ENCODE data around the gene RNF31. TPM values are rescaled to one million over a fixed set of nuclear protein-coding genes. Genes with fewer than 3 reads are reported as not detected.

The RNF31 gene
- total and polyA plus RNA-seq, 2 of the 13 experiments (the other 11 are each of a cell fraction or from before 2014, with no cell fraction given), result 48.2 to 86.8 TPM

DNA sequence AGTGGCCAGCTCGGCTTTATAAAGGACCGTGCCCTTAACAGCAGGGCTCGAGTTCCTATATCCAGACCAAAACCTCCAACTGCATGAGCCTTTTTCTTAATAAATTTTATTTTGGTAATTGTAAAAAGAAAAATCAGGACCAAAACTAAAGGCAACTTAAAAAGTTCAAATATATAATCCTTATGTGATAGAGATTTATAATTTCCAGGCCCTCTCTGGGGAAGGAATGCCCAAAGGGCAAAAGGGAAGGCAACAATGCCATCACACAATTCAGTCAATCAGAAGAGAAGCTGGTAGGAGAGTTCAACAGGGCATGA lies 41.7 kb downstream of the RNF31 start:
- Histone ChIP-seq H3K27me3 (ENCODE audit: control insufficient read depth in 1 of 2, insufficient read depth in 2 of 2, low read length in 2 of 2) (no peaks in the 10 kb centered on the region), H4K20me1 (ENCODE audit: insufficient read depth, low read length) (no peaks in the 10 kb centered on the region), H3K79me2 (ENCODE audit: insufficient read depth, low read length) (peaks cover 26% of the 10 kb centered on the region), H3K4me3 (replicated peaks in 1 of 3; ENCODE audit: insufficient read depth in 1 of 3, low read depth in 2 of 3, low read length in 3 of 3) (peak overlapping the region in 2 of 3 experiments; percentile 28 to 92; a peak in 4 of 6 replicates), H3K4me2 (ENCODE audit: low read depth, low read length) (peak overlapping the region; percentile 96), H3K4me1 (ENCODE audit: insufficient read depth, low read length) (peaks cover 45% of the 10 kb centered on the region), H3K36me3 (replicated peaks in 1 of 2; ENCODE audit: control insufficient read depth in 1 of 2, insufficient read depth in 2 of 2, low read length in 2 of 2) (peaks cover 55 to 65% of the 10 kb centered on the region in 2 experiments), H3K9ac (ENCODE audit: insufficient read depth, low read depth, low read length) (peak overlapping the region; percentile 84), H3K27ac (ENCODE audit: extremely low read length, insufficient read depth, low read length) (peak overlapping the region; percentile 37), H2AFZ (ENCODE audit: low read length) (no peak overlapping the region), H3K9me3 (ENCODE audit: low read length) (no peaks in the 10 kb centered on the region)
- DNase-seq (ENCODE audit: low spot score) (no peak), ATAC-seq (no peak), FAIRE-seq (no peak)
- in situ Hi-C loops (cut with HindIII; ENCODE audit: extremely low pct_ligation_motif_present, low pct_unique_long_range_greater_than_20kb) (no loop called here), intact Hi-C loops (cut with micrococcal nuclease; ENCODE audit: unreplicated experiment) (loop anchor here (2.0 kb wide), 3 partner anchors 44 to 74 kb away; partner anchors contain the start of genes DCAF11, GMPR2, NEDD8 and NRL)
- POLR2A ChIA-PET, result interaction anchor here (0.6 to 6.4 kb wide), 39 partner anchors 10 to 1094 kb away, joined by 3 to 65 read pairs (median 6); partner anchors contain the start of genes ACIN1, C14orf119, CARMIL3 and CHMP4A
- CTCF ChIA-PET (ENCODE audit: low intra/inter-chr PET ratio, low total read pairs), result no interaction called here
- no TSS peak for BruUV-seq (replicated peaks)
- 2% methylated on average over 3 of the region's 3 CpGs for WGBS (ENCODE audit: low lambda C conversion rate)
- TF ChIP-seq ZSCAN9 (CRISPR knock-in tag; IDR thresholded peaks at IDR 0.05; ENCODE audit: borderline replicate concordance), result no peak
- TF ChIP-seq, protein P1, sequence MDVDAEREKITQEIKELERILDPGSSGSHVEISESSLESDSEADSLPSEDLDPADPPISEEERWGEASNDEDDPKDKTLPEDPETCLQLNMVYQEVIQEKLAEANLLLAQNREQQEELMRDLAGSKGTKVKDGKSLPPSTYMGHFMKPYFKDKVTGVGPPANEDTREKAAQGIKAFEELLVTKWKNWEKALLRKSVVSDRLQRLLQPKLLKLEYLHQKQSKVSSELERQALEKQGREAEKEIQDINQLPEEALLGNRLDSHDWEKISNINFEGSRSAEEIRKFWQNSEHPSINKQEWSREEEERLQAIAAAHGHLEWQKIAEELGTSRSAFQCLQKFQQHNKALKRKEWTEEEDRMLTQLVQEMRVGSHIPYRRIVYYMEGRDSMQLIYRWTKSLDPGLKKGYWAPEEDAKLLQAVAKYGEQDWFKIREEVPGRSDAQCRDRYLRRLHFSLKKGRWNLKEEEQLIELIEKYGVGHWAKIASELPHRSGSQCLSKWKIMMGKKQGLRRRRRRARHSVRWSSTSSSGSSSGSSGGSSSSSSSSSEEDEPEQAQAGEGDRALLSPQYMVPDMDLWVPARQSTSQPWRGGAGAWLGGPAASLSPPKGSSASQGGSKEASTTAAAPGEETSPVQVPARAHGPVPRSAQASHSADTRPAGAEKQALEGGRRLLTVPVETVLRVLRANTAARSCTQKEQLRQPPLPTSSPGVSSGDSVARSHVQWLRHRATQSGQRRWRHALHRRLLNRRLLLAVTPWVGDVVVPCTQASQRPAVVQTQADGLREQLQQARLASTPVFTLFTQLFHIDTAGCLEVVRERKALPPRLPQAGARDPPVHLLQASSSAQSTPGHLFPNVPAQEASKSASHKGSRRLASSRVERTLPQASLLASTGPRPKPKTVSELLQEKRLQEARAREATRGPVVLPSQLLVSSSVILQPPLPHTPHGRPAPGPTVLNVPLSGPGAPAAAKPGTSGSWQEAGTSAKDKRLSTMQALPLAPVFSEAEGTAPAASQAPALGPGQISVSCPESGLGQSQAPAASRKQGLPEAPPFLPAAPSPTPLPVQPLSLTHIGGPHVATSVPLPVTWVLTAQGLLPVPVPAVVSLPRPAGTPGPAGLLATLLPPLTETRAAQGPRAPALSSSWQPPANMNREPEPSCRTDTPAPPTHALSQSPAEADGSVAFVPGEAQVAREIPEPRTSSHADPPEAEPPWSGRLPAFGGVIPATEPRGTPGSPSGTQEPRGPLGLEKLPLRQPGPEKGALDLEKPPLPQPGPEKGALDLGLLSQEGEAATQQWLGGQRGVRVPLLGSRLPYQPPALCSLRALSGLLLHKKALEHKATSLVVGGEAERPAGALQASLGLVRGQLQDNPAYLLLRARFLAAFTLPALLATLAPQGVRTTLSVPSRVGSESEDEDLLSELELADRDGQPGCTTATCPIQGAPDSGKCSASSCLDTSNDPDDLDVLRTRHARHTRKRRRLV (CRISPR knock-in tag; IDR thresholded peaks at IDR 0.05), result peak; percentile 14
- peak; percentile 3; the same call in 1 of the 2 replicates for TF ChIP-seq FLYWCH1 (CRISPR knock-in tag; IDR thresholded peaks at IDR 0.05)
- peak; percentile 85 for TF ChIP-seq KDM5A (IDR thresholded peaks at IDR 0.05; ENCODE audit: borderline replicate concordance, low read length)
- TF ChIP-seq, protein P2, sequence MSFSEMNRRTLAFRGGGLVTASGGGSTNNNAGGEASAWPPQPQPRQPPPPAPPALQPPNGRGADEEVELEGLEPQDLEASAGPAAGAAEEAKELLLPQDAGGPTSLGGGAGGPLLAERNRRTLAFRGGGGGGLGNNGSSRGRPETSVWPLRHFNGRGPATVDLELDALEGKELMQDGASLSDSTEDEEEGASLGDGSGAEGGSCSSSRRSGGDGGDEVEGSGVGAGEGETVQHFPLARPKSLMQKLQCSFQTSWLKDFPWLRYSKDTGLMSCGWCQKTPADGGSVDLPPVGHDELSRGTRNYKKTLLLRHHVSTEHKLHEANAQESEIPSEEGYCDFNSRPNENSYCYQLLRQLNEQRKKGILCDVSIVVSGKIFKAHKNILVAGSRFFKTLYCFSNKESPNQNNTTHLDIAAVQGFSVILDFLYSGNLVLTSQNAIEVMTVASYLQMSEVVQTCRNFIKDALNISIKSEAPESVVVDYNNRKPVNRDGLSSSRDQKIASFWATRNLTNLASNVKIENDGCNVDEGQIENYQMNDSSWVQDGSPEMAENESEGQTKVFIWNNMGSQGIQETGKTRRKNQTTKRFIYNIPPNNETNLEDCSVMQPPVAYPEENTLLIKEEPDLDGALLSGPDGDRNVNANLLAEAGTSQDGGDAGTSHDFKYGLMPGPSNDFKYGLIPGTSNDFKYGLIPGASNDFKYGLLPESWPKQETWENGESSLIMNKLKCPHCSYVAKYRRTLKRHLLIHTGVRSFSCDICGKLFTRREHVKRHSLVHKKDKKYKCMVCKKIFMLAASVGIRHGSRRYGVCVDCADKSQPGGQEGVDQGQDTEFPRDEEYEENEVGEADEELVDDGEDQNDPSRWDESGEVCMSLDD (CRISPR knock-in tag; IDR thresholded peaks at IDR 0.05; ENCODE audit: borderline replicate concordance), result 0 out of 2 replicates have a peak, but pooled peaks have one; percentile 3
- TF ChIP-seq, protein P3, sequence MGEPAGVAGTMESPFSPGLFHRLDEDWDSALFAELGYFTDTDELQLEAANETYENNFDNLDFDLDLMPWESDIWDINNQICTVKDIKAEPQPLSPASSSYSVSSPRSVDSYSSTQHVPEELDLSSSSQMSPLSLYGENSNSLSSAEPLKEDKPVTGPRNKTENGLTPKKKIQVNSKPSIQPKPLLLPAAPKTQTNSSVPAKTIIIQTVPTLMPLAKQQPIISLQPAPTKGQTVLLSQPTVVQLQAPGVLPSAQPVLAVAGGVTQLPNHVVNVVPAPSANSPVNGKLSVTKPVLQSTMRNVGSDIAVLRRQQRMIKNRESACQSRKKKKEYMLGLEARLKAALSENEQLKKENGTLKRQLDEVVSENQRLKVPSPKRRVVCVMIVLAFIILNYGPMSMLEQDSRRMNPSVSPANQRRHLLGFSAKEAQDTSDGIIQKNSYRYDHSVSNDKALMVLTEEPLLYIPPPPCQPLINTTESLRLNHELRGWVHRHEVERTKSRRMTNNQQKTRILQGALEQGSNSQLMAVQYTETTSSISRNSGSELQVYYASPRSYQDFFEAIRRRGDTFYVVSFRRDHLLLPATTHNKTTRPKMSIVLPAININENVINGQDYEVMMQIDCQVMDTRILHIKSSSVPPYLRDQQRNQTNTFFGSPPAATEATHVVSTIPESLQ (CRISPR knock-in tag; conservative IDR thresholded peaks at IDR 0.05), result no peak
- TF ChIP-seq ARNTL (CRISPR knock-in tag; IDR thresholded peaks at IDR 0.05), result no peak
- TF ChIP-seq, protein P4, sequence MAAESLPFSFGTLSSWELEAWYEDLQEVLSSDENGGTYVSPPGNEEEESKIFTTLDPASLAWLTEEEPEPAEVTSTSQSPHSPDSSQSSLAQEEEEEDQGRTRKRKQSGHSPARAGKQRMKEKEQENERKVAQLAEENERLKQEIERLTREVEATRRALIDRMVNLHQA (CRISPR knock-in tag; IDR thresholded peaks at IDR 0.05), result 0 out of 2 replicates have a peak, but pooled peaks have one; percentile 12
- peak; percentile 83; the same call in 1 of the 2 replicates for TF ChIP-seq HDAC6 (IDR thresholded peaks at IDR 0.05; ENCODE audit: low read depth, low read length)
- TF ChIP-seq MEF2D (CRISPR knock-in tag; IDR thresholded peaks at IDR 0.05), result no peak
- peak; percentile 7 for TF ChIP-seq ASH2L (IDR thresholded peaks at IDR 0.05; ENCODE audit: insufficient read length, low read depth, low read length)
- TF ChIP-seq, protein P5, sequence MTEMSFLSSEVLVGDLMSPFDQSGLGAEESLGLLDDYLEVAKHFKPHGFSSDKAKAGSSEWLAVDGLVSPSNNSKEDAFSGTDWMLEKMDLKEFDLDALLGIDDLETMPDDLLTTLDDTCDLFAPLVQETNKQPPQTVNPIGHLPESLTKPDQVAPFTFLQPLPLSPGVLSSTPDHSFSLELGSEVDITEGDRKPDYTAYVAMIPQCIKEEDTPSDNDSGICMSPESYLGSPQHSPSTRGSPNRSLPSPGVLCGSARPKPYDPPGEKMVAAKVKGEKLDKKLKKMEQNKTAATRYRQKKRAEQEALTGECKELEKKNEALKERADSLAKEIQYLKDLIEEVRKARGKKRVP (CRISPR knock-in tag; IDR thresholded peaks at IDR 0.05), result 0 out of 4 replicates have a peak, but pooled peaks of 1 of the 2 experiments have one; percentile 29

Data from HepG2 (cell line).